ENCODE results near the gene NPRL2.

The NPRL2 gene

DNA sequence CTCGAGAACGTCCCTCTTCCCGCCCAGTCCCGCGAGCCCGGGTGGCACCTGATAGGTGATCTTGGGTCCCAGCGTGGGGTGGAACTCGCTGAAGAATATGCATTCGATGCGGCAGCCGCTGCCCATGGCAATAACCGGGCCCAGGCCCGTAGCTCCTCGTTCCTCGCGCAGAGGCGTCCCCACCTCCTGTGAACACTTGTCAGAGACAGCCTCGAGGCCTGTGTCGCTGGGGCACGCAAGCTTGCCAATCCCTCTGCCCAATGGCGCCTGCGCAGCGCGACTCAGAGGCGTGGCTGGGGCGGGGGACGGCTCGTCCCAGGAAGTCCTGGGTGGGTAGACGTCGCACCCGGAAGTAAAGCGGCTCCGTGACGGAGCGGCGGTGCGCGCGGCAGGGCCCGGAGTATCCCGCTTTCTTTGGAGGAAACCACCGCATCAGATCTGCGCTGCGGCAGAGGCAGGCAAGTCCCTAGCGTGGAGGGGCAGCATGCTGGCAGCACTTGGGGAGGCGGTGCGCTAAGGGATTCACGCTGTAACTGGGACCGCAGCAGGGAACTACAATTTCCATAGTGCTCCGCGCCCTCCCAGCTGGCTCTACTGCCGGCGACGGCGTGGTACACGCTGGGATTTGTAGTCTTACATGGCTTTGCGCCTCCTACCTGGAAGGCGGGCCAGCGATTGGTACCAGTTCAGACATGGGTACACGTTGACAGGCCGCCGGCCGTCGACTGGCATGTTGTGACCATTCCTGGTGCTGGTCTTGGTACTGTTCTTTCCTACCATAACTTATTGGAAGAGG, at the start of gene NPRL2, which contains the start of gene CYB561D2:
TSS of gene NPRL2 (minus strand) at position 249 of the 796 bp plus-strand sequence. CDS start at position 126, 123 bp downstream.
TSS of gene CYB561D2 (plus strand) at position 336 of the 796 bp plus-strand sequence. CDS start 572 bp downstream, outside the sequence.
- no peak for TF ChIP-seq ZFX (IDR thresholded peaks at IDR 0.05; ENCODE audit: borderline replicate concordance)
- TF ChIP-seq CTCF (IDR thresholded peaks at IDR 0.05): no peak
- peak within 1 kb of the TSS; percentile 89 for H3K27ac ChIP-seq

GRCh38 chr3:50396502-50396901, 45.9 kb upstream of the NPRL2 start:
- TF ChIP-seq CTCF (IDR thresholded peaks at IDR 0.05): no peak
- TF ChIP-seq ZFX (IDR thresholded peaks at IDR 0.05; ENCODE audit: borderline replicate concordance): no peak
- no peak overlapping the region for H3K27ac ChIP-seq

DNA sequence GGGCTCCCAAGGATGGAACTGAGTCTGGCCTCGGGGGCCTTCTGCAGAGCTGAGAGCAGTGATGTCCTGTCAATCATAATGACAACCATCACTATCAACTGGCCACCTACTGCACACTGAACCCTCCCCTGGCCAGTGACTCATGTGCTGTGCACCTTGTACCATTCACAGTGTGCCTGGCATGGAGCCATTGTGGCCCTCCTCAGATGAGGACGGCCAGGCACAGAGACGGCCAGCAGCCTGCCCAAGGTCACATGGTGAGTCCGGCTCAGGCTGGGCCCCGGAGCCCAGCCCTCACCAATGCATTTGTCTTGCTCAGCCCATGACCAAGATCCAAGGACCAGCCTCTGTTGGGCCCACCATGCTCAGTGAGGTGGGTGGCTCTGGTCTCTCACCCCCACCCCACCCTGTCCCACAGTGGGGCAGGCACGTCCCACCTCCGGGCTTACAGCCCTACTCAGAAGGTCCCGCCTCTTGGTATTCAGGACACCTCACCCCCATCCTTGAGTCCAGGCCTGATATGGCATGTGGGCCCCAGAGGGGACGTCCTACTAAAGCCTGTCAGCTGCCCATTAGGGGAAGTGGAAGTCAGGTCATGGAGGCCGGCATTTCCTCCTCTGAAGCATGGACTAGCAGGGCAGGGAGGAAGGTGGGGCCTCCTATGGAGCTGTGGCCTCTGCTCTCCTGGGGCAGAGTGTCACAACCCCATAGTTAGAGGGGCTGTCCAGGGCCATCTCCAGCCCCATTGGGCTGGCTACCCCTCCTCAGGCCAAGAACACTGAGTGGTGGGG, 44.7 kb upstream of the NPRL2 start:
- H3K27ac ChIP-seq: no peak overlapping the region
- TF ChIP-seq ZFX (IDR thresholded peaks at IDR 0.05; ENCODE audit: borderline replicate concordance) (no peak), CTCF (IDR thresholded peaks at IDR 0.05) (no peak)

- no peak overlapping the region for H3K27ac ChIP-seq
Measured at GRCh38 chr3:50393061-50393460, 42.5 kb upstream of the NPRL2 start.

DNA sequence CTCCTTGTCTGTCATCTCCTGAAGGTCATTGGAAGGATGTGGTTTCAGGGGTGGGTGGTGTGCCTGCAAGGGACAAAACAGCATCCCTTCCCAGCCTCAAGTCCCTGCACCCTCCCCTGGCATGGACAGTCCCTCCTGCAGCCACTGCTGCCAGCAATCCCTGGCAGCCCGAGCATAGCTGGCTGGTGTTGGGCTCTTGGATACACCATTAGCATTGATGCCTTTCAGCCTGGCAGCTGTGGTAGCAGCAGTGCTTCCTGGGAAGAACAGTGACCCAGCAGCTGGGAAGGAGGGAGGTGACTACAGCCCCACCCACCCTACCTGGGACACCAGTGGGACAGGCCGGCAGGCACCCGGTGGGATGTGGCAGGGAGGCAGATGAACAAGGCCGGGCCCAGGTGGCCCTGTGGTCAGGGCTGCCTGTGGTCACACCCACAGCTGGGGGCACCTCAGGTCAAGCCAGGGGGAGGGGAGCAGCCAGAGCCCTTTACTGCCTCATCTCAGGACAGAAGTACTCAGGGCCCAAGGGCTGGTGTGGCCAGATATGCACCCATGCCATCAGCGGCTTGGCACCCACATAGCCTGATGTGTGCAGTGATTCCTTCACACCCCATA, 41.6 kb upstream of the NPRL2 start:
- no peak overlapping the region for H3K27ac ChIP-seq
- TF ChIP-seq CTCF (IDR thresholded peaks at IDR 0.05) (no peak), ZFX (IDR thresholded peaks at IDR 0.05; ENCODE audit: borderline replicate concordance) (no peak)

More at GRCh38 chr3:50393061-50393460, 42.5 kb upstream of the NPRL2 start:
- TF ChIP-seq ZFX (IDR thresholded peaks at IDR 0.05; ENCODE audit: borderline replicate concordance): no peak
- TF ChIP-seq CTCF (IDR thresholded peaks at IDR 0.05): no peak

DNA sequence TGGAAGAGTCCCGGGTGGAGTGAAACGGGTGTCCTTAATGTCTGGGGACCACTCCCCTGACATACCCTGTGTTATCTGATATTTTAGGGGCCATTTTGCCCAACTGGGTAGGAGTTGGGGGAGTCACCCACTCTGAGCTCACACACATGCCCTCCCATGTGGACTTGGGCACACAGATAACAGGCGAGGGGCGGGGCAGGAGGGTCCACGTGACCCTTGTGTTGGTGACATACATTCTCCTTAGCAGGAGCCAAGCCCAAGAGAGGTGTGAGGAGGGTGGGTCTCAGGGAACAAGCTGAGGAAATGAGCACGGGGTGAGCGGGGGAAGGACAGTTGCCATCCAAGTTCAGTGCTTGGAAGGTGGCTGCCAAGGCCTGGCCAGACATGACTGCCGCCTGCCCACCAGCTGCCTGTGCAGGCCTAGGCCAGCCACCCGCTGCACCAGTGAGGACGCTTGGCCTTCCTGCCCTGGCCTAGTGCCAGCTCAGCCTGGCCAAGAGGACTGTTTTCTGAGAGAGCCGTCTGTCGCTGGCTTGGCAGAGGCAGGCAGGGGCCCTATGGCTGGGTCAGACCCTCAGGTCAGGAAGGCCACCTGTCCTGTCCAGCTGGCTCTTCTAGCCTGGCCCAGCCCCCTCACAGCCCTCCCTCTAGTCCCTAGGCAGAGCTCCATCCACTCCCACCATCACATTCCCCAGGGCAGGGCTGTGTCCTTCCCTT, 40.1 kb upstream of the NPRL2 start:
- TF ChIP-seq CTCF (IDR thresholded peaks at IDR 0.05) (no peak), ZFX (IDR thresholded peaks at IDR 0.05; ENCODE audit: borderline replicate concordance) (no peak)

More for the DNA sequence above, 40.1 kb upstream of the NPRL2 start:
- H3K27ac ChIP-seq: no peak overlapping the region

Measured in 22Rv1 (cell line).